ENCODE results near the gene ENTPD6.

DNA sequence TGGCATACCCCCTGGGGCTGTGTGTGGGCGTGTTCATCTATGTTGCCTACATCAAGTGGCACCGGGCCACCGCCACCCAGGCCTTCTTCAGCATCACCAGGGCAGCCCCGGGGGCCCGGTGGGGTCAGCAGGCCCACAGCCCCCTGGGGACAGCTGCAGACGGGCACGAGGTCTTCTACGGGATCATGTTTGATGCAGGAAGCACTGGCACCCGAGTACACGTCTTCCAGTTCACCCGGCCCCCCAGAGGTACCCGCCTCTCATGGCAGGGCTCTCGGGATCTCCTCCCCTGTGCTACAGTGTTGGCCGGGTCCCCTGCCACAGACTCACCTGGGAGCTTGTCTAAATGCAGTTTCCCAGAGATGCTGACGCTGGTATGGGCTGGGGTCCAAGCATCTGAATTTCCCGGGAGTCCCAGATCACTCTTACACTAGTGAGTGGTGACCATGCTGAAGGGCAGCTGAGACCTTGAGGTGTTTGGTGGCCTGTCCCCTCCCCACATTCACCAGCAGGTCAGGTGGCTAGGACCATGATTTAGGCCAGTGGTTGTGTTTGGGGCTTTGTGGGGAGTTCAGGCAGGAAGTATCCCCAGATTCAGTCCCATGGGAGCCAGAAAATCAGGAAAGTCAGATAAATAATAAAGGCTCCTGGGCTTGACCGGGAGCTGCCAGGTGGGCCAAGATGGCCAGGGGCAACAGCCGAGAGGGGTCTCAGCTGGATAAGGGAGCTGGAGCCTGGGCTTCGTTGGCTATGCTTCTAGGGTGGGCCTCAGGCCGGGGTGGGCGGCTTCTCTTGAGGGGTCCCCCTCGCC lies 11.8 kb downstream of the ENTPD6 start:
- TF ChIP-seq CREB1 (IDR thresholded peaks at IDR 0.05; ENCODE audit: low read depth) = no peak
- no peak for TF ChIP-seq NFIC (IDR thresholded peaks at IDR 0.05)
- TF ChIP-seq MAX (IDR thresholded peaks at IDR 0.05) = no peak
- TF ChIP-seq, protein P1, sequence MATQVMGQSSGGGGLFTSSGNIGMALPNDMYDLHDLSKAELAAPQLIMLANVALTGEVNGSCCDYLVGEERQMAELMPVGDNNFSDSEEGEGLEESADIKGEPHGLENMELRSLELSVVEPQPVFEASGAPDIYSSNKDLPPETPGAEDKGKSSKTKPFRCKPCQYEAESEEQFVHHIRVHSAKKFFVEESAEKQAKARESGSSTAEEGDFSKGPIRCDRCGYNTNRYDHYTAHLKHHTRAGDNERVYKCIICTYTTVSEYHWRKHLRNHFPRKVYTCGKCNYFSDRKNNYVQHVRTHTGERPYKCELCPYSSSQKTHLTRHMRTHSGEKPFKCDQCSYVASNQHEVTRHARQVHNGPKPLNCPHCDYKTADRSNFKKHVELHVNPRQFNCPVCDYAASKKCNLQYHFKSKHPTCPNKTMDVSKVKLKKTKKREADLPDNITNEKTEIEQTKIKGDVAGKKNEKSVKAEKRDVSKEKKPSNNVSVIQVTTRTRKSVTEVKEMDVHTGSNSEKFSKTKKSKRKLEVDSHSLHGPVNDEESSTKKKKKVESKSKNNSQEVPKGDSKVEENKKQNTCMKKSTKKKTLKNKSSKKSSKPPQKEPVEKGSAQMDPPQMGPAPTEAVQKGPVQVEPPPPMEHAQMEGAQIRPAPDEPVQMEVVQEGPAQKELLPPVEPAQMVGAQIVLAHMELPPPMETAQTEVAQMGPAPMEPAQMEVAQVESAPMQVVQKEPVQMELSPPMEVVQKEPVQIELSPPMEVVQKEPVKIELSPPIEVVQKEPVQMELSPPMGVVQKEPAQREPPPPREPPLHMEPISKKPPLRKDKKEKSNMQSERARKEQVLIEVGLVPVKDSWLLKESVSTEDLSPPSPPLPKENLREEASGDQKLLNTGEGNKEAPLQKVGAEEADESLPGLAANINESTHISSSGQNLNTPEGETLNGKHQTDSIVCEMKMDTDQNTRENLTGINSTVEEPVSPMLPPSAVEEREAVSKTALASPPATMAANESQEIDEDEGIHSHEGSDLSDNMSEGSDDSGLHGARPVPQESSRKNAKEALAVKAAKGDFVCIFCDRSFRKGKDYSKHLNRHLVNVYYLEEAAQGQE (IDR thresholded peaks at IDR 0.05; ENCODE audit: low read depth) = no peak
- TF ChIP-seq TEAD4 (IDR thresholded peaks at IDR 0.05) = no peak
- no peak for TF ChIP-seq YY1 (IDR thresholded peaks at IDR 0.05; ENCODE audit: low read depth)
